ENCODE measurements around the gene MAOA. TPM values are rescaled to one million over a fixed set of nuclear protein-coding genes. Genes with fewer than 3 reads are reported as not detected.

The MAOA gene
- total and polyA plus RNA-seq, 12 donors = 15.5 to 93.0 (median 53.4) TPM

DNA sequence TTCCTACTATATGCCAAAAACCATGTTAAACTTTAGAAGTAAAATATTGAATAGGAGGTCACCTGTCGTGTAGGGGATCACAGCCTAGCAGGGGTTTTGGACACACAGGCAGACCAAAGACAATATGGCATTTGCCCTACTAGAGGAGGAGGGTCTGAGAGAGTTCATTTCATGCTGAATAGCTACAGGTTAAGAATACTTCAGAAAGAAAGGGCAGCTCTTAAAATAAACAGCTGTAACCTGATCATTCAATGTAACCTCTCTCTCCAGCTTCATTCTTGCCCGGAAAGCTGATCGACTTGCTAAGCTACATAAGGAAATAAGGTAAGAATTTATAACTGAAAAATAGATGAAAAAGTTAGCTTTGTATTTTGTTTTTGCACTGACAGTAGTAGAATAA is 79.9 kb downstream of the MAOA start:
- Histone ChIP-seq H3K4me3 (no peak overlapping the region), H3K27ac (no peak overlapping the region), H3K4me1 (replicated peaks in 1 of 2) (no peaks in the 10 kb centered on the region), H3K9me3 (replicated peaks in 1 of 3) (no peaks in the 10 kb centered on the region), H3K27me3 (no peaks in the 10 kb centered on the region), H3K36me3 (replicated peaks in 1 of 2) (peaks cover 0 to 5% of the 10 kb centered on the region in 2 donors)
- no peak for DNase-seq
- no peak for TF ChIP-seq POLR2A (IDR thresholded peaks at IDR 0.05)
- TF ChIP-seq, protein P1, sequence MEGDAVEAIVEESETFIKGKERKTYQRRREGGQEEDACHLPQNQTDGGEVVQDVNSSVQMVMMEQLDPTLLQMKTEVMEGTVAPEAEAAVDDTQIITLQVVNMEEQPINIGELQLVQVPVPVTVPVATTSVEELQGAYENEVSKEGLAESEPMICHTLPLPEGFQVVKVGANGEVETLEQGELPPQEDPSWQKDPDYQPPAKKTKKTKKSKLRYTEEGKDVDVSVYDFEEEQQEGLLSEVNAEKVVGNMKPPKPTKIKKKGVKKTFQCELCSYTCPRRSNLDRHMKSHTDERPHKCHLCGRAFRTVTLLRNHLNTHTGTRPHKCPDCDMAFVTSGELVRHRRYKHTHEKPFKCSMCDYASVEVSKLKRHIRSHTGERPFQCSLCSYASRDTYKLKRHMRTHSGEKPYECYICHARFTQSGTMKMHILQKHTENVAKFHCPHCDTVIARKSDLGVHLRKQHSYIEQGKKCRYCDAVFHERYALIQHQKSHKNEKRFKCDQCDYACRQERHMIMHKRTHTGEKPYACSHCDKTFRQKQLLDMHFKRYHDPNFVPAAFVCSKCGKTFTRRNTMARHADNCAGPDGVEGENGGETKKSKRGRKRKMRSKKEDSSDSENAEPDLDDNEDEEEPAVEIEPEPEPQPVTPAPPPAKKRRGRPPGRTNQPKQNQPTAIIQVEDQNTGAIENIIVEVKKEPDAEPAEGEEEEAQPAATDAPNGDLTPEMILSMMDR (IDR thresholded peaks at IDR 0.05) = no peak
- 70 to 92% (median 84%) methylated on average over 3 of the region's 3 CpGs for WGBS, 4 donors
- intact Hi-C loops (cut with DNase I) = no loop called here

DNA sequence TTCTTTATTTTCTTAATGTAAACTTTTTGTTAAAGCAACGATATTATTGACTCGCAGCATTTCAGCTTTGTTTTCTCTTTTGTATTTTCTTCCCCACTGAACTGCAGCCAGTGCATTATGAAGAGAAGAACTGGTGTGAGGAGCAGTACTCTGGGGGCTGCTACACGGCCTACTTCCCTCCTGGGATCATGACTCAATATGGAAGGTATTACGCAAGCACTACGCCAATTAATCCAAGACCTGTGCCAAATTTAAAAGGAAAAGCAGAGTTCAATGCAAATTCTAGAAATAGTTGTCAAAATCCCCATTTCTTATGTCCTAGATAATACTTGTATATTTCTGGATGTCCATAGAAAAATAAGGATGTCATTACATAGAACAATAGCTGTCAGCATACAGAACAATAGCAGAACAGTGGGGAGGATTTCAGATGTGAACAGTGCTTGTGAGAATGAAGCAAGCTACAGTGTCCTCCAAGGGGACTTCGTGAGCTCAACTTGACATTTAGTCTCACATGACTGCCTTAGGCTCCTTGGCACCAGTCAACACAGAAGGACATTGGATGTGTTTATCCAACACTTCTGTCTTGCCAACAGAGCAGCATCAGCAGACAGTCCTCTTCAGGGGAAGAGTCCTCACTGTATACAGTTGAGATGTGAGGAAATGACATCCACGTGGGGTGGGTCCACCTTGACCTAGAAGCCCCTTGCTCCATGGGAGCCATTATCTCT is 85.9 kb downstream of the MAOA start:
- WGBS, 4 donors = 31 to 57% (median 43%) methylated on average over 7 of the region's 7 CpGs
- no peaks in the 10 kb centered on the region for H3K36me3 ChIP-seq (replicated peaks in 1 of 2)

DNA sequence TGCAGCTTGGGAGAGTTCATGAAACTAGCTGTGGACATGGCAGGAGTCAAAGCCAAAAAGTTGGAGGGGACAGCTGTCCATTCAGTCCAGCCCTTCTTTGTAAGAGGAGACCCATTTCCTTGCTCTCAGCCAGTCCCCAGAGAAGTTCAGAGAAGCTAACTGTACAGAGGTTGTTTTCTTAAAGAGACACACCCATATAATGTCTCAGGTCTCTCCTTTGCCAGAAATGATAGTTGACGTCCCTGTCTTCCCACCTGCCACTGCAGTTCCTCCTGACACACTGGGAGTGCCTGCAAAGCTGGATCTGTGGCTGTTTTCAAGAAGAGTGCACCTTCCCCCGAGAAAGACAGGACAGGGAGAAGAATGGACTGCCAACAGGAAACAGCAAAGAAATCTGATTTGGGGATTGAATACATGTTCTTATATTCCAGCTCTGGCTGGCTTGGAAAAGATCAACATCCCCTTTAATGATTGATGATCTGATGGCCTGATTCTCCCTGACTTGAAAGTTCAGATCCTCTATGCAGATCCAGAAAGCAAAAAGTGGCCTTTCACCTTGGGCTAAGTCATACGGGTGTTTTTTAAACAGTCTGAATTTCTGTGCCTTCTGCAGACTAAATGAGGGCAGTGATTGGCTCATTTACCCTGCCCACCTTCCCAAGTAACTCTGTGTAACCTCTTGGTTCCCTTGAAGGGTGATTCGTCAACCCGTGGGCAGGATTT is 87.2 kb downstream of the MAOA start:
- Histone ChIP-seq H3K36me3 (replicated peaks in 1 of 2) (no peaks in the 10 kb centered on the region), H3K9me3 (replicated peaks in 1 of 3) (no peaks in the 10 kb centered on the region), H3K4me3 (no peak overlapping the region), H3K4me1 (replicated peaks in 1 of 2) (peaks cover 0 to 8% of the 10 kb centered on the region in 2 donors), H3K27me3 (peaks cover 8% of the 10 kb centered on the region), H3K27ac (no peak overlapping the region)
- DNase-seq = no peak
- no peak for TF ChIP-seq POLR2A (IDR thresholded peaks at IDR 0.05)
- TF ChIP-seq, protein P1 (IDR thresholded peaks at IDR 0.05) = no peak
- intact Hi-C loops (cut with DNase I) = loop anchor here in 1 of 2 donors (10.0 kb wide), 1 partner anchor 88 kb away; the partner anchor contains the start of gene MAOA
- WGBS, 4 donors = 56 to 76% (median 69%) methylated on average over 3 to 5 of the region's 5 CpGs

More for the DNA sequence above, 85.9 kb downstream of the MAOA start:
- TF ChIP-seq, protein P1 (IDR thresholded peaks at IDR 0.05) = no peak
- no peak for TF ChIP-seq POLR2A (IDR thresholded peaks at IDR 0.05)
- peaks cover 1% of the 10 kb centered on the region for H3K27me3 ChIP-seq
- peaks cover 0 to 8% of the 10 kb centered on the region in 2 donors for H3K4me1 ChIP-seq (replicated peaks in 1 of 2)
- DNase-seq = peak in 4 of 7 donors; percentile 22 to 31 (median 28)
- H3K4me3 ChIP-seq = no peak overlapping the region
- H3K27ac ChIP-seq = peak overlapping the region in 2 of 5 donors; percentile 48 to 64
- no peaks in the 10 kb centered on the region for H3K9me3 ChIP-seq (replicated peaks in 1 of 3)
- intact Hi-C loops (cut with DNase I) = loop anchor here in 1 of 2 donors (10.0 kb wide), 1 partner anchor 87 kb away; the partner anchor contains the start of gene MAOA

DNA sequence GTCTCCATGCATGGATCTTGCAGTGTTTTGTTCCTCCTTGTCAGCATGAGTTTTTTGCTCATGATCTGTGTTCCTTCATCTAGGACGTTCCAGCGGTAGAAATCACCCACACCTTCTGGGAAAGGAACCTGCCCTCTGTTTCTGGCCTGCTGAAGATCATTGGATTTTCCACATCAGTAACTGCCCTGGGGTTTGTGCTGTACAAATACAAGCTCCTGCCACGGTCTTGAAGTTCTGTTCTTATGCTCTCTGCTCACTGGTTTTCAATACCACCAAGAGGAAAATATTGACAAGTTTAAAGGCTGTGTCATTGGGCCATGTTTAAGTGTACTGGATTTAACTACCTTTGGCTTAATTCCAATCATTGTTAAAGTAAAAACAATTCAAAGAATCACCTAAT is 88.2 kb downstream of the MAOA start:
- no peak for TF ChIP-seq POLR2A (IDR thresholded peaks at IDR 0.05)
- TF ChIP-seq, protein P1 (IDR thresholded peaks at IDR 0.05) = no peak
- Histone ChIP-seq H3K9me3 (replicated peaks in 1 of 3) (no peaks in the 10 kb centered on the region), H3K4me3 (no peak overlapping the region), H3K27me3 (peaks cover 8% of the 10 kb centered on the region), H3K4me1 (replicated peaks in 1 of 2) (peaks cover 0 to 8% of the 10 kb centered on the region in 2 donors), H3K27ac (no peak overlapping the region), H3K36me3 (replicated peaks in 1 of 2) (no peaks in the 10 kb centered on the region)
- intact Hi-C loops (cut with DNase I) = loop anchor here in 1 of 2 donors (10.0 kb wide), 1 partner anchor 89 kb away; the partner anchor contains the start of gene MAOA
- 72 to 100% (median 84%) methylated on average over 3 of the region's 3 CpGs for WGBS, 4 donors
- DNase-seq = no peak
